ENCODE data around the gene JMJD1C.

DNA sequence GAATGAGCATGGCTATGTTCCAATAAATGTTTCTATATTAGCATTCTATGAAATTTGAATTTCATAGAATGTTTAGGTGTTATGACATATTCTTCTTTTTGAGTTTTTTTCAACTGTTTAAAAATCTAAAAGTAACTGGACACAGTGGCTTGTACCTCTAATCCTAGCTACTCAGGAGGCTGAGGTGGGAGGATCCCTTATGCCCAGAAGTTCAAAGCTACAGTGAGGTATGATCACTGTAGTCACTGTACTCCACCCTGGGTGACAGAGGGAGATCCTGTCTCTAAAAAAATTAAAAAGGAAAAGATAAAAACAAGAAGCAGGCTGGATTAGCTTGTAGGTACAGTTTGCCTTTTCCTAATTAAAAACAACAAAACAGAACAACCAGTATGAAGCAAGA is 237.5 kb downstream of the JMJD1C start:
- no peak for TF ChIP-seq YY1 (IDR thresholded peaks at IDR 0.05; ENCODE audit: insufficient read depth, insufficient read length)
- TF ChIP-seq ZNF274 (IDR thresholded peaks at IDR 0.05; ENCODE audit: low read depth, low read length): no peak

Measured in NT2/D1 (cell line).